GM21381 (cell line): Measurements from ENCODE around the gene MYG1.
"Not testable (repeated sequence)": the region's sequence is repeated elsewhere in the genome, so short reads cannot be mapped to it uniquely, and the experiment has no call there.

Experiments used
- ATAC-seq: cut with Tn5 transposase; IDR thresholded peaks from one replicate; pipeline ENCODE4 v1.9.1; 2021; ENCODE audit warnings: mild to moderate bottlenecking, moderate library complexity; ENCODE audit not compliant: unreplicated experiment

MYG1 gene

GRCh38 chr12:53279888-53280498 lies 19.5 kb upstream of the MYG1 start:
- no peak for ATAC-seq

DNA sequence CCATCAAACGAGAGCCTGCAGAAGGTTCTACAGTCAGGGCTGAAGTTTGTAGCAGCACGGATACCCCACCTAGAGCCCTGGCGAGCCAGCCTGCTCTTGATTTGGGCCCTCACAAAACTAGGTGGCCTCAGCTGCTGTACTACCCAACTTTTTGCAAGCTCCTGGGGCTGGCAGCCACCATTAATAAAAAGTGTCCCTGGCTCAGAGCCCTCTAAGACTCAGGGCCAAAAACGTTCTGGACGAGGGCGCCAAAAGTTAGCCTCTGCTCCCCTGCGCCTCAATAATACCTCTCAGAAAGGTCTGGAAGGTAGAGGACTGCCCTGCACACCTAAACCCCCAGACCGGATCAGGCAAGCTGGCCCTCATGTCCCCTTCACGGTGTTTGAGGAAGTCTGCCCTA lies 13.0 kb upstream of the MYG1 start:
- no peak for ATAC-seq

DNA sequence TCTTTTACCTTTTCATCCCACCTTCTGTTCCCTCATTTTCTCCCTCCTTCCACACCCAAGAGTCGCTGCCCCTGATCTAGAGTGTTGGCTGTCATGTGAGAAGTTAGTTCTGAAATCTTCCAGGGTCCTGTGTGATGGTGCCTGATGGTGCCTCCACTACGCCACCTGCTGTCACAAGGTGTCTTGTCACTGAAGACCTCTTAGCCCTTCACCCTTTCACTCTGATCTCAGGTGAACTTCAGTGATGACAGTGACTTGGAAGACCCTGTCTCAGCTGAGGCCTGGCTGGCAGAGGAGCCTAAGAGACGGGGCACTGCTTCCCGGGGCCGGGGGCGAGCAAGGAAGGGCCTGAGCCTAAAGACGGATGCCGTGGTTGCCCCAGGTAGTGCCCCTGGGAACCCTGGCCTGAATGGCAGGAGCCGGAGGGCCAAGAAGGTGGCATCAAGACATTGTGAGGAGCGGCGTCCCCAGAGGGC lies 11.7 kb upstream of the MYG1 start:
- no peak for ATAC-seq

GRCh38 chr12:53288322-53288721 lies 11.2 kb upstream of the MYG1 start:
- ATAC-seq, result no peak

GRCh38 chr12:53289891-53290290 lies 9.6 kb upstream of the MYG1 start:
- ATAC-seq, result no peak

DNA sequence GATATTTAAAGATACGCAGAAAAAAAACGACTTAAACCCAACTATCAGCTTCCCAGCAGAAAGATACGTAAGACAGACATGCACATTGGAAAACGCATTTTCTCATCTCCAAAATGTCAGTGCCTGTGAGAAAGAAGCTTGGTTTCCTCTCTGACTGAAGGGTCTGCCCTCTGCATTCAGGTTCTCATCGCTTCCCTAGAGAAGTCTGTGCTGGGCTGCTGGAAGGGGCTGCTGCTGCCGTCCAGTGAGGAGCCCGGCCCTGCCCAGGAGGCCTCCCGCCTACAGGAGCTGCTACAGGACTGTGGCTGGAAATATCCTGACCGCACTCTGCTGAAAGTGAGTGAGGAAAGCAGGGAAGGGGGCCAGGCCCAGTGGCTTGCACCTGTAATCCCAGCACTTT lies 8.8 kb upstream of the MYG1 start:
- no peak for ATAC-seq

DNA sequence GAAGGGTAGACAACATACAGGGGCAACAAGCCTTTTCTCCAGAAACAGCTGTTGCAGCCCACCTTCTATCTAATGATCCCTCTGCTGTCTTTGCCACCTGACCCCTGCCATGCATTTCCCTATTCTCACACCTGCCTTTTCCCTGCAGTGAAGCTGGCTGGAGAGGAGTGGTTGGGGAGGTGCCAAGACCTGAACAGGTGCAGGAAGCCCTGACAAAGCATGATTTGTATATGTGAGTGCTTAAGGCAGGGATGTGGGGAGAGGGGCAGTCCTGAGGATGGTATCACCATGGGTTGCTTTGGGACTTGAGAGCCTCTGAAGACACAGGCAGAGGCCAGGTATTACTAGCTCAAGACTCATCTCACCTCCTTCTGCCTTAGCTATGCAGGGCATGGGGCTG lies 7.1 kb upstream of the MYG1 start:
- no peak for ATAC-seq

- ATAC-seq, result peak; percentile 77
These were observed 4.2 kb upstream of the MYG1 start, which contains the start of gene PFDN5 for GRCh38 chr12:53295070-53295890. PFDN5 (plus strand) TSS chr12:53295542; CDS start chr12:53295568, 26 bp downstream.

DNA sequence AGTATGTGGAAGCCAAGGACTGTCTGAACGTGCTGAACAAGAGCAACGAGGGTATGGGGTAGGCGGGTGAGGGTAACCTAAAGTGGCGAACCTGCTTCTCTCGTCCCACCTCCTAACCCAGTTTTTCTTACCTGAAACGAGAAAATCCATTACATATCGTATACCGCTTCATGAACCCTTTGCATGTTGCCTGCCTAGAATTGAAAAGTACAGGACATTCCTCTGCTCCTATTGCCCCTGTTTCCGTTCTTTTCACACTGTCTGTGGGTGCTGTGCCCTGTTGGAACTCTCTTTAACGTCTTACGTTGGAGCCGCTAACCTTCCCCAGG lies 3.6 kb upstream of the MYG1 start:
- ATAC-seq, result no peak

GRCh38 chr12:53297106-53297505 lies 2.4 kb upstream of the MYG1 start:
- not testable (repeated sequence) for ATAC-seq

DNA sequence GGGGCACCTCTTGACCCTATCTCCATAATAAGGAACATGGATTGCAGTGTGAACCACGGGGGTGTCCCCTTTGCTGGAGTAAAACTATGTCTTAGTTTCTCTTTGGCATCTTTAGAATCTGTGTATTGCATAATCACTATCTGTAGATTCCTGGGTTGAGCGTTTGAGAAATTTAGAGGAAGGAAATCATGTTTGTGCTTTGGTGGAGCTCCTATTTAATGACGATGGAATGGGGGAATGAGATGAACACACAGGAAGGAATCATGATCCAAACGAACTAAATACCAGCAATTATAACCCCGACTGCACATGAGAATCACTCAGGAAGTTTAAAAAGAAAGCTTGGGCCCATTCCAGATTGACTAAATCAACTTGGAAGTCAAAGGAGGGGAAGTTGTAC lies 1.3 kb upstream of the MYG1 start:
- no peak for ATAC-seq

DNA sequence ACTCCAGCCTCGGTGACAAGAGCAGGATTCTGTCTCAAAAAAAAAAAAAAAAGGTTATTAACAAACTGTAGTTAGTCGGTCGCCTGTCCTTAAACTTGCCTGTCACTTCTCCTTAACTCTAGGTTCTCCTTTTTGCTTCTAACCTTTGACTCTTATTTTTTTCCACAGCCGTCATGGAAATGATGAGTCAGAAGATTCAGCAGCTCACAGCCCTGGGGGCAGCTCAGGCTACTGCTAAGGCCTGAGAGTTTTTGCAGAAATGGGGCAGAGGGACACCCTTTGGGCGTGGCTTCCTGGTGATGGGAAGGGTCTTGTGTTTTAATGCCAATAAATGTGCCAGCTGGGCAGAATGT lies 418 bp upstream of the MYG1 start:
- ATAC-seq, result no peak

GRCh38 chr12:53300187-53300586 lies 692 bp downstream of the MYG1 start:
- ATAC-seq, result no peak

GRCh38 chr12:53302903-53303302 lies 3.4 kb downstream of the MYG1 start:
- ATAC-seq, result no peak

DNA sequence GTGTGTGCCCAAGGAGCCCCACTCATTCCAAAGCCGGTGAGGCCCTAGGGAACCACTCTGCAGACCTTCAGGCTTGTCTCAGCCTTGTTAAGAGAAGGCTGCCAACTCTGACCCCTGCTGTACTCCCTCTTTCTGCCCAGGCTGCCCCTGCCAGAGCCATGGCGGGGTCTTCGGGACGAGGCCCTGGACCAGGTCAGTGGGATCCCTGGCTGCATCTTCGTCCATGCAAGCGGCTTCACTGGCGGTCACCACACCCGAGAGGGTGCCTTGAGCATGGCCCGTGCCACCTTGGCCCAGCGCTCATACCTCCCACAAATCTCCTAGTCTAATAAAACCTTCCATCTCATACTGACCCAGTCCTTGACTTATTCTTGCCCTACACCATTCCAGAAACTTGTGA lies 7.3 kb downstream of the MYG1 start:
- ATAC-seq, result no peak

DNA sequence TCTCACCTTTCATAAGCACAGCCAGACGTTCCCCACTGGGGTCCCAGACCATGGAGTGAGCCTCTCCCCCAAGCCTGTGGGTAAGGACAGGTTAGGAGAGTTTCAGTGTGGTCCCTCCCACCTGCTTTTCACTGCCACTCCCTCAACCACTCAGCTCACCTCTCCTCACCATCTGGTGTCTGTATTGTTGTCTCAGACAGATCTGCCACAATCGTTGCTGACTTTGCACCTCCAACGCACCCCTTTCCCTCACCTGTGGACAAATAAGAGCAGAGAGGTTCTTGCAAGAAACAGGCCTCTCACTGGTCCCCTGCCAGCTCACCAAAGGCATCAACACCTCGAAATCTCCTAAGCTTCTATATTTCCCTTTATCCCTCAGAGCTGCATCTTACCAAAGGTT lies 8.8 kb downstream of the MYG1 start:
- no peak for ATAC-seq

GRCh38 chr12:53313996-53314395 lies 14.5 kb downstream of the MYG1 start:
- no peak for ATAC-seq

DNA sequence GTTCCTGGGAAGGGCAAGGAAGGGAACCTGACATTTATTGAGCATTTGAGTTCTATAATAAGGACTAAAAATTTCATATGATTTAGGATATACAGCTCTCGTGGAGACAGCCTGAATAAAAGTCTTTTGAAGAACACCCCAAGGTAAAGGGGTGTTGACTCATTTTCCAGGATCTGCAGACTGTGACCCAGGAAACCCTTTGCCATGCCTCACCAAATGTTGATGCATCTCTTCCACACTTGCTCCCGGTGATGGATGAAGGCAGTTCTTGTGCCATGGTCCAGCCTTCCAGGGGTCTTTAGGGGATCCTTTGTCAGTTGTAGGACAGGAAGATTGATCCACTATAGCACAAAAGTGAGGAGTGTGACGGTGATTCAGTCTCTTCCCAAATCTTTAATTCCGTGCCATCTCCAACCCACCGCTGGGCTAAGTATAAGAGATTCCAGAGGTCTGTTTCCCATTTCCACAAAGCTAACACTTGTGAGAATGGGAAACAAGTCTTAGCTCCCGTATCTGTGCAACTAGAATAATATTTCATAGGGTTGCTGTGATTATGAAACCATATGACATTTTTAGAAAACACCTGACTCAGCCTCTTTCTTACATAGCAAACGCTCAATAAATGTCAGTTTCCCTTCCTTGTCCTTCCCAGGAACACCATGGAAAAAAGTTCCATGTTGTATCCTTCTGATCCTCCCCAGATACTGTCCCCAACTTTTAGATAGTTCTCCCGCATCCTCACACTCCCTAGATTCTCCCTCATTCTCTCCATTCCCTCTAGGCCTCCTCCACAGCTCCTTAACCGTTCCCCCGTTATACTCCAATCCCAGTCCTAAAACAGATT lies 21.1 kb downstream of the MYG1 start:
- ATAC-seq, result no peak

- ATAC-seq, result peak; percentile 24
These were observed 24.8 kb downstream of the MYG1 start for GRCh38 chr12:53324113-53324778.

GRCh38 chr12:53324779-53325510 lies 25.4 kb downstream of the MYG1 start:
- peak; percentile 47 for ATAC-seq
